Skeletal muscle tissue (tissue), 4 donors: Measurements from ENCODE around the gene KCNAB1. TPM values are rescaled to one million over a fixed set of nuclear protein-coding genes. Genes with fewer than 3 reads are reported as not detected.
"Not testable (repeated sequence)": the region's sequence is repeated elsewhere in the genome, so short reads cannot be mapped to it uniquely, and the experiment has no call there.

Experiments used
- H3K27ac ChIP-seq: one replicate; pipeline ENCODE4 v1.7.0; 2013; ENCODE audit warnings: mild to moderate bottlenecking, low read depth, low read length, inconsistent platforms
- H3K27me3 ChIP-seq, 3 donors: one replicate each; pipeline ENCODE4 v1.7.0; 2013; ENCODE audit warnings: low read length in 3 of 3; ENCODE audit not compliant: control insufficient read depth in 3 of 3, insufficient read depth in 3 of 3
- H3K36me3 ChIP-seq, 3 donors: one replicate each; pipeline ENCODE4 v1.7.0; 2013; ENCODE audit warnings: low read length in 3 of 3; ENCODE audit not compliant: control insufficient read depth in 3 of 3, insufficient read depth in 3 of 3
- H3K4me1 ChIP-seq, 3 donors: one replicate each; pipeline ENCODE4 v1.7.0; 2013; ENCODE audit warnings: low read length in 3 of 3, mild to moderate bottlenecking in 3 of 3; ENCODE audit not compliant: control insufficient read depth in 3 of 3, insufficient read depth in 3 of 3
- H3K4me3 ChIP-seq, 3 donors: one replicate each; pipeline ENCODE4 v1.7.0; 2013; ENCODE audit warnings: low read length in 3 of 3
- H3K9ac ChIP-seq, 3 donors: one replicate each; pipeline ENCODE4 v1.7.0; 2013; ENCODE audit warnings: low read length in 3 of 3, mild to moderate bottlenecking in 3 of 3, moderate library complexity in 2 of 3, low read depth in 1 of 3
- H3K9me3 ChIP-seq, 3 donors: one replicate each; pipeline ENCODE4 v1.7.0; 2013; ENCODE audit warnings: low read length in 3 of 3; ENCODE audit not compliant: control insufficient read depth in 3 of 3
- total RNA-seq: library from RNA; depleted of rRNA; stranded (reverse); fragments of >200 nt; gene quantifications from one replicate; pipeline ENCODE4 v1.2.3, GENCODE V29; 2014
- donor health status: Osteomylitis.

Gene KCNAB1
- total RNA-seq, 1 donor from 2014 or later, result 4.2 TPM

- H3K27ac ChIP-seq, H3K4me3 ChIP-seq, H3K4me1 ChIP-seq, H3K9me3 ChIP-seq, H3K9ac ChIP-seq, H3K36me3 ChIP-seq, H3K27me3 ChIP-seq: not testable (repeated sequence)
Measured at GRCh38 chr3:156284637-156285036, 164.3 kb downstream of the KCNAB1 start.

- Histone ChIP-seq H3K4me3 (no peak overlapping the region), H3K4me1 (no peaks in the 10 kb centered on the region), H3K9ac (no peak overlapping the region), H3K9me3 (no peaks in the 10 kb centered on the region), H3K27ac (no peak overlapping the region), H3K27me3 (peaks cover 8 to 15% (median 9%) of the 10 kb centered on the region in 3 donors), H3K36me3 (no peaks in the 10 kb centered on the region)
Measured at GRCh38 chr3:156285626-156286025, 165.2 kb downstream of the KCNAB1 start.

GRCh38 chr3:156290924-156291271, 170.5 kb downstream of the KCNAB1 start:
- H3K9me3 ChIP-seq, result no peaks in the 10 kb centered on the region
- no peak overlapping the region for H3K9ac ChIP-seq
- H3K36me3 ChIP-seq, result no peaks in the 10 kb centered on the region
- H3K27ac ChIP-seq, result no peak overlapping the region
- H3K27me3 ChIP-seq, result peaks cover 23 to 37% (median 34%) of the 10 kb centered on the region in 3 donors
- peaks cover 5 to 11% (median 7%) of the 10 kb centered on the region in 3 donors for H3K4me1 ChIP-seq
- H3K4me3 ChIP-seq, result peak overlapping the region in 2 of 3 donors; percentile 6 to 40

- Histone ChIP-seq H3K9ac (no peak overlapping the region), H3K27ac (no peak overlapping the region), H3K4me1 (peaks cover 5 to 11% (median 7%) of the 10 kb centered on the region in 3 donors), H3K9me3 (no peaks in the 10 kb centered on the region), H3K36me3 (no peaks in the 10 kb centered on the region), H3K27me3 (peaks cover 23 to 37% (median 34%) of the 10 kb centered on the region in 3 donors), H3K4me3 (peak overlapping the region; percentile 40 to 54 (median 52))
Measured at GRCh38 chr3:156291272-156292123, 171.1 kb downstream of the KCNAB1 start.

- no peaks in the 10 kb centered on the region for H3K9me3 ChIP-seq
- H3K4me3 ChIP-seq, result no peak overlapping the region
- H3K36me3 ChIP-seq, result no peaks in the 10 kb centered on the region
- H3K27me3 ChIP-seq, result peaks cover 23 to 37% (median 34%) of the 10 kb centered on the region in 3 donors
- H3K4me1 ChIP-seq, result peaks cover 5 to 11% (median 7%) of the 10 kb centered on the region in 3 donors
- no peak overlapping the region for H3K27ac ChIP-seq
- H3K9ac ChIP-seq, result no peak overlapping the region
Measured at GRCh38 chr3:156293566-156293965, 173.2 kb downstream of the KCNAB1 start.

GRCh38 chr3:156297582-156297981, 177.2 kb downstream of the KCNAB1 start:
- H3K27me3 ChIP-seq, result peaks cover 0 to 8% (median 3%) of the 10 kb centered on the region in 3 donors
- H3K4me1 ChIP-seq, result peaks cover 0 to 5% (median 0%) of the 10 kb centered on the region in 3 donors
- no peak overlapping the region for H3K9ac ChIP-seq
- H3K9me3 ChIP-seq, result no peaks in the 10 kb centered on the region
- no peaks in the 10 kb centered on the region for H3K36me3 ChIP-seq
- H3K4me3 ChIP-seq, result no peak overlapping the region
- no peak overlapping the region for H3K27ac ChIP-seq

GRCh38 chr3:156298014-156298413, 177.6 kb downstream of the KCNAB1 start:
- Histone ChIP-seq H3K27ac (no peak overlapping the region), H3K9ac (no peak overlapping the region), H3K9me3 (no peaks in the 10 kb centered on the region), H3K4me3 (no peak overlapping the region), H3K4me1 (peaks cover 0 to 5% (median 0%) of the 10 kb centered on the region in 3 donors), H3K36me3 (no peaks in the 10 kb centered on the region), H3K27me3 (peaks cover 0 to 7% (median 3%) of the 10 kb centered on the region in 3 donors)

- no peak overlapping the region for H3K4me3 ChIP-seq
- peaks cover 0 to 5% (median 4%) of the 10 kb centered on the region in 3 donors for H3K4me1 ChIP-seq
- no peaks in the 10 kb centered on the region for H3K36me3 ChIP-seq
- no peaks in the 10 kb centered on the region for H3K9me3 ChIP-seq
- H3K27me3 ChIP-seq, result no peaks in the 10 kb centered on the region
- H3K9ac ChIP-seq, result no peak overlapping the region
- no peak overlapping the region for H3K27ac ChIP-seq
Measured at GRCh38 chr3:156298938-156299337, 178.6 kb downstream of the KCNAB1 start.

DNA sequence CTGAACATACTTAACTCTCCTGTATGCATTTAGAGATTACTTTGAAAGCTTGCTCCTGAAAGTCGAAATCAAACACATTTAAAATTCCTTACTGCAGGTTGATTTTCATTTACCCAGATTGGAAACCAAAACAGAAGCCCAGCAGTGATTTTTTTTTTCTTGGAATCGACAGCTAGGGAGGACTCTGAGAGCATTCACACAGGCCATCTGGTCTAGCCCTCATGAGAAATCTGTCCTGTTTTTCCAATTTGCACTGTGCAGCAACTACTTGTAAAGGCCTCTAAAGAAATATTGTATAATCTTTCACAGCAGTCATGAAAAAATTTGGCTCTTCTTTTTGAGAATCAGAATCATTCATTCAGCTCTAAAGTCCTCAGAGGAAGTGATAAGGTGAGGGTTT, 179.2 kb downstream of the KCNAB1 start:
- Histone ChIP-seq H3K4me1 (peaks cover 0 to 5% (median 4%) of the 10 kb centered on the region in 3 donors), H3K27ac (no peak overlapping the region), H3K4me3 (no peak overlapping the region), H3K36me3 (no peaks in the 10 kb centered on the region), H3K27me3 (no peaks in the 10 kb centered on the region), H3K9ac (no peak overlapping the region), H3K9me3 (no peaks in the 10 kb centered on the region)

DNA sequence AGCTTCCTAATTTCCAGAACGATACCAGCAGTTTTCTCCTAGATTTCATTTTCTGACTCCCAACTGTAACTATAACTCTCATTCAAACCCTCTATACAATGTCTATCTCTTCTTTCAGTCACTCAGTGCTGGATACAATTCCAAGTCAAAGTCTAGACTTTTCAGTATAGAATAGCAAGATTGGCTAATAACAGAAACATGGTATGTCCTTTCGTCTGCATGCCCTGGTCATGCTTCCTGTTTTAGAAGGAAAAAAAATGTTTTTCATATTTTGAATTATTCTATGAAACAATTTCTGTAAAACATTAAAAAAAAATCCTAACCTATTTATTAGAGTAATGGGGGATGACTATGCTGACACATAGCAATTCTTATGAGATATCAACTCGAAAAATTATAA, 180.0 kb downstream of the KCNAB1 start:
- no peak overlapping the region for H3K27ac ChIP-seq

More for the DNA sequence above, 180.0 kb downstream of the KCNAB1 start:
- Histone ChIP-seq H3K27me3 (no peaks in the 10 kb centered on the region), H3K4me1 (peaks cover 0 to 5% (median 4%) of the 10 kb centered on the region in 3 donors), H3K36me3 (no peaks in the 10 kb centered on the region), H3K9ac (no peak overlapping the region), H3K9me3 (no peaks in the 10 kb centered on the region), H3K4me3 (no peak overlapping the region)
